ENCODE data around the gene AKR7A3. TPM values are rescaled to one million over a fixed set of nuclear protein-coding genes. Genes with fewer than 3 reads are reported as not detected.

Gene AKR7A3
- total and polyA plus RNA-seq, 9 of the 15 experiments (the other 6 are each of a cell fraction or from before 2014, with no cell fraction given), result 0.04 to 1.5 (median 0.44) TPM; not detected in 1

DNA sequence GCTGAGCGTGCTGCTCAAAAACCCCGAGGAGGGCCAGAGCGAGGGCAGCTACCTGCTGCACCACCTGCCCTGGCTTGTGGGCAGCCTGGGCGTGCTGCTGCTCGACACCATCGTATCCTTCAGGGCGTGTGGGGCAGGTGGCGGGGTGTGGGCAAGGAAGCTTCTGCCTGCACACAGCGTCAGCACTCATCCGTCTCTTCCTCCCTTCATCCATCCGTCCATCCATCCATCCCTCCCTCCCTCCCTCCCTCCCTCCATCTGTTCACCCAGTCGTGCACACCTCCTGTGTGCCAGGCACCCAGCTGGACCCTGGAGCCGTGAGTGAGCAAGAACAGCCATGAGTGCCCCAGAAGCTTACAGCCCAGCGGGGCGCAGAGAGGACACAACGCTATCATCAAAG is 38.7 kb upstream of the AKR7A3 start:
- no peaks in the 10 kb centered on the region for H3K27me3 ChIP-seq (ENCODE audit: control insufficient read depth in 2 of 2, insufficient read depth in 2 of 2, low read length in 2 of 2)
- H3K9me3 ChIP-seq (replicated peaks; ENCODE audit: control insufficient read depth, insufficient read depth, low read depth, low read length), result no peaks in the 10 kb centered on the region
- DNase-seq (ENCODE audit: extremely low read depth in 1 of 4, low spot score in 3 of 4) (no peak), ATAC-seq (no peak), FAIRE-seq (no peak)
- ChIA-PET CTCF (ENCODE audit: low intra/inter-chr PET ratio) (no interaction called here), POLR2A (interaction anchor here (0.6 to 1.0 kb wide), 3 partner anchors 12 to 979 kb away, joined by 3 read pairs; no protein-coding TSS in a partner anchor)
- no peak overlapping the region for H2AFZ ChIP-seq (ENCODE audit: low read depth, low read length)
- peaks cover 38% of the 10 kb centered on the region for H4K20me1 ChIP-seq (replicated peaks; ENCODE audit: control insufficient read depth, insufficient read depth, low read length)
- no TSS peak for BruUV-seq (replicated peaks)
- no peak overlapping the region; a peak in 1 of 4 replicates for H3K9ac ChIP-seq (ENCODE audit: insufficient read depth in 1 of 2, low read depth in 2 of 2, low read length in 2 of 2)
- H3K4me2 ChIP-seq (ENCODE audit: insufficient read depth, low read length), result no peak overlapping the region
- H3K4me3 ChIP-seq, result no peak overlapping the region
- peaks cover 57% of the 10 kb centered on the region; the same call in 2 of the 3 replicates for H3K36me3 ChIP-seq (ENCODE audit: control insufficient read depth, insufficient read depth, low read length)
- no peak overlapping the region for H3K27ac ChIP-seq (ENCODE audit: extremely low read depth, low read depth, low read length)
- WGBS (ENCODE audit: insufficient coverage, low coverage, missing lambda C conversion rate), result 97% methylated on average over 10 of the region's 16 CpGs
- in situ Hi-C loops (cut with MboI), result no loop called here
- intact Hi-C loops (cut with micrococcal nuclease), result no loop called here
- peaks cover 16 to 46% of the 10 kb centered on the region in 2 experiments for H3K4me1 ChIP-seq (replicated peaks in 1 of 2; ENCODE audit: control insufficient read depth in 2 of 2, insufficient read depth in 2 of 2, low read length in 2 of 2)
- no peaks in the 10 kb centered on the region for H3K79me2 ChIP-seq (ENCODE audit: control insufficient read depth, insufficient read depth, low read length)
- peaks cover 20% of the 10 kb centered on the region for H3K9me1 ChIP-seq (ENCODE audit: control insufficient read depth, insufficient read depth, low read length)
- TF ChIP-seq MLLT1 (IDR thresholded peaks at IDR 0.05) (no peak), SMARCA4 (IDR thresholded peaks at IDR 0.05) (no peak), ZNF174 (CRISPR knock-in tag; IDR thresholded peaks at IDR 0.05) (no peak), PPARD (CRISPR knock-in tag; IDR thresholded peaks at IDR 0.05) (no peak), ZNF764 (CRISPR knock-in tag; IDR thresholded peaks at IDR 0.05; ENCODE audit: low read depth) (no peak), HOXB6 (CRISPR knock-in tag; IDR thresholded peaks at IDR 0.05; ENCODE audit: borderline replicate concordance) (no peak), CBX3 (IDR thresholded peaks at IDR 0.05; ENCODE audit: borderline replicate concordance in 1 of 2, low read length in 2 of 2) (no peak)
- TF ChIP-seq, protein P1, sequence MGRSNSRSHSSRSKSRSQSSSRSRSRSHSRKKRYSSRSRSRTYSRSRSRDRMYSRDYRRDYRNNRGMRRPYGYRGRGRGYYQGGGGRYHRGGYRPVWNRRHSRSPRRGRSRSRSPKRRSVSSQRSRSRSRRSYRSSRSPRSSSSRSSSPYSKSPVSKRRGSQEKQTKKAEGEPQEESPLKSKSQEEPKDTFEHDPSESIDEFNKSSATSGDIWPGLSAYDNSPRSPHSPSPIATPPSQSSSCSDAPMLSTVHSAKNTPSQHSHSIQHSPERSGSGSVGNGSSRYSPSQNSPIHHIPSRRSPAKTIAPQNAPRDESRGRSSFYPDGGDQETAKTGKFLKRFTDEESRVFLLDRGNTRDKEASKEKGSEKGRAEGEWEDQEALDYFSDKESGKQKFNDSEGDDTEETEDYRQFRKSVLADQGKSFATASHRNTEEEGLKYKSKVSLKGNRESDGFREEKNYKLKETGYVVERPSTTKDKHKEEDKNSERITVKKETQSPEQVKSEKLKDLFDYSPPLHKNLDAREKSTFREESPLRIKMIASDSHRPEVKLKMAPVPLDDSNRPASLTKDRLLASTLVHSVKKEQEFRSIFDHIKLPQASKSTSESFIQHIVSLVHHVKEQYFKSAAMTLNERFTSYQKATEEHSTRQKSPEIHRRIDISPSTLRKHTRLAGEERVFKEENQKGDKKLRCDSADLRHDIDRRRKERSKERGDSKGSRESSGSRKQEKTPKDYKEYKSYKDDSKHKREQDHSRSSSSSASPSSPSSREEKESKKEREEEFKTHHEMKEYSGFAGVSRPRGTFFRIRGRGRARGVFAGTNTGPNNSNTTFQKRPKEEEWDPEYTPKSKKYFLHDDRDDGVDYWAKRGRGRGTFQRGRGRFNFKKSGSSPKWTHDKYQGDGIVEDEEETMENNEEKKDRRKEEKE (IDR thresholded peaks at IDR 0.05; ENCODE audit: borderline replicate concordance in 1 of 2, control insufficient read depth in 1 of 2, low read depth in 2 of 2, low read length in 1 of 2), result no peak
- TF ChIP-seq, protein P2, sequence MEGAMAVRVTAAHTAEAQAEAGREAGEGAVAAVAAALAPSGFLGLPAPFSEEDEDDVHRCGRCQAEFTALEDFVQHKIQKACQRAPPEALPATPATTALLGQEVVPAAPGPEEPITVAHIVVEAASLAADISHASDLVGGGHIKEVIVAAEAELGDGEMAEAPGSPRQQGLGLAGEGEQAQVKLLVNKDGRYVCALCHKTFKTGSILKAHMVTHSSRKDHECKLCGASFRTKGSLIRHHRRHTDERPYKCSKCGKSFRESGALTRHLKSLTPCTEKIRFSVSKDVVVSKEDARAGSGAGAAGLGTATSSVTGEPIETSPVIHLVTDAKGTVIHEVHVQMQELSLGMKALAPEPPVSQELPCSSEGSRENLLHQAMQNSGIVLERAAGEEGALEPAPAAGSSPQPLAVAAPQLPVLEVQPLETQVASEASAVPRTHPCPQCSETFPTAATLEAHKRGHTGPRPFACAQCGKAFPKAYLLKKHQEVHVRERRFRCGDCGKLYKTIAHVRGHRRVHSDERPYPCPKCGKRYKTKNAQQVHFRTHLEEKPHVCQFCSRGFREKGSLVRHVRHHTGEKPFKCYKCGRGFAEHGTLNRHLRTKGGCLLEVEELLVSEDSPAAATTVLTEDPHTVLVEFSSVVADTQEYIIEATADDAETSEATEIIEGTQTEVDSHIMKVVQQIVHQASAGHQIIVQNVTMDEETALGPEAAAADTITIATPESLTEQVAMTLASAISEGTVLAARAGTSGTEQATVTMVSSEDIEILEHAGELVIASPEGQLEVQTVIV (CRISPR knock-in tag; IDR thresholded peaks at IDR 0.05; ENCODE audit: borderline replicate concordance), result no peak
- TF ChIP-seq, protein P3, sequence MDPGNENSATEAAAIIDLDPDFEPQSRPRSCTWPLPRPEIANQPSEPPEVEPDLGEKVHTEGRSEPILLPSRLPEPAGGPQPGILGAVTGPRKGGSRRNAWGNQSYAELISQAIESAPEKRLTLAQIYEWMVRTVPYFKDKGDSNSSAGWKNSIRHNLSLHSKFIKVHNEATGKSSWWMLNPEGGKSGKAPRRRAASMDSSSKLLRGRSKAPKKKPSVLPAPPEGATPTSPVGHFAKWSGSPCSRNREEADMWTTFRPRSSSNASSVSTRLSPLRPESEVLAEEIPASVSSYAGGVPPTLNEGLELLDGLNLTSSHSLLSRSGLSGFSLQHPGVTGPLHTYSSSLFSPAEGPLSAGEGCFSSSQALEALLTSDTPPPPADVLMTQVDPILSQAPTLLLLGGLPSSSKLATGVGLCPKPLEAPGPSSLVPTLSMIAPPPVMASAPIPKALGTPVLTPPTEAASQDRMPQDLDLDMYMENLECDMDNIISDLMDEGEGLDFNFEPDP (CRISPR knock-in tag; IDR thresholded peaks at IDR 0.05), result no peak
- TF ChIP-seq, protein P4, sequence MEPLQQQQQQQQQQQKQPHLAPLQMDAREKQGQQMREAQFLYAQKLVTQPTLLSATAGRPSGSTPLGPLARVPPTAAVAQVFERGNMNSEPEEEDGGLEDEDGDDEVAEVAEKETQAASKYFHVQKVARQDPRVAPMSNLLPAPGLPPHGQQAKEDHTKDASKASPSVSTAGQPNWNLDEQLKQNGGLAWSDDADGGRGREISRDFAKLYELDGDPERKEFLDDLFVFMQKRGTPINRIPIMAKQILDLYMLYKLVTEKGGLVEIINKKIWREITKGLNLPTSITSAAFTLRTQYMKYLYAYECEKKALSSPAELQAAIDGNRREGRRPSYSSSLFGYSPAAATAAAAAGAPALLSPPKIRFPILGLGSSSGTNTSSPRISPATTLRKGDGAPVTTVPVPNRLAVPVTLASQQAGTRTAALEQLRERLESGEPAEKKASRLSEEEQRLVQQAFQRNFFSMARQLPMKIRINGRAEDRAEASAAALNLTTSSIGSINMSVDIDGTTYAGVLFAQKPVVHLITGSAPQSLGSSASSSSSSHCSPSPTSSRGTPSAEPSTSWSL (CRISPR knock-in tag; IDR thresholded peaks at IDR 0.05; ENCODE audit: borderline replicate concordance), result no peak

Data from K562 (cell line).